Left lobe of liver (tissue), 2 donors: Measurements from ENCODE around the gene SYK. TPM values are rescaled to one million over a fixed set of nuclear protein-coding genes. Genes with fewer than 3 reads are reported as not detected.
"Not testable (repeated sequence)": the region's sequence is repeated elsewhere in the genome, so short reads cannot be mapped to it uniquely, and the experiment has no call there.

Source experiments
- ATAC-seq: fragments of 200-7000 bp; cut with Tn5 transposase; one replicate; pipeline ENCODE4 v1.9.1; 2020; ENCODE audit warnings: mild to moderate bottlenecking, moderate library complexity
- DNase-seq: peaks from one replicate; pipeline ENCODE4 v3.0.0-alpha.2; 2020; ENCODE audit warnings: low spot score
- total RNA-seq: library from RNA; stranded (reverse); gene quantifications from one replicate; pipeline ENCODE4 v1.2.1, GENCODE V29; 2021
- donor health status: DM: no; HTN: no; CAD: no; lungs with moderate emphysema.
- donor health status: DM: no; HTN: yes; CAD: no.

SYK gene
- total RNA-seq, 1 donor from 2014 or later = 3.2 TPM

DNA sequence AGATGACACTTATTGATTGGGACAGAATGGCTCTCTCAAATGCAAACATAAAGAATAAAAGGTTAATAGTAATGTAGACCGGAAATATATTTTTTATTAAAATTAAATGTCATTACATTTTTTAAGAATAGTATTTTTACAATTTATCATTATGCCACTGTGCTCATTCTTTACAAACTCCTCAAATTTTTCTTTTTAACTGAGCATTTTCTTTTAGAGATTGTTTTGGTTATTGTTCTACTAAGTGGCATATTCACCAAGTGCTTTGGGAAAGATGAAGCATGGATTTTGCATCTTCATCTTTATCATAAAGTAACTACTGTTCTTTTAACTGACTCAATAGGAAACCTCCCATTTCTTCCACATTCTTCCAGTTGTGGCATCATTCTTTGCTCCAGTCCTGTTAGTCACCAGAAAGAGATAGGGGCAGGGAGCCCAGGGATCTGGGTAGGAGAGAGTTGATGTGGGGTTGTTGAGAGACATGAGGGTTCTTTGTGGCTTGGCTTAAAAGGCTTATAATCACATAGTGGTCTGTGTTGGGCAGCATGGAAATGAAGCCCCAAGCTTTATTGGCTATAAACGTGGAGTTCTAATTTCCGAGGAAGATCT is 69.8 kb downstream of the SYK start:
- DNase-seq = no peak
- no peak for ATAC-seq

DNA sequence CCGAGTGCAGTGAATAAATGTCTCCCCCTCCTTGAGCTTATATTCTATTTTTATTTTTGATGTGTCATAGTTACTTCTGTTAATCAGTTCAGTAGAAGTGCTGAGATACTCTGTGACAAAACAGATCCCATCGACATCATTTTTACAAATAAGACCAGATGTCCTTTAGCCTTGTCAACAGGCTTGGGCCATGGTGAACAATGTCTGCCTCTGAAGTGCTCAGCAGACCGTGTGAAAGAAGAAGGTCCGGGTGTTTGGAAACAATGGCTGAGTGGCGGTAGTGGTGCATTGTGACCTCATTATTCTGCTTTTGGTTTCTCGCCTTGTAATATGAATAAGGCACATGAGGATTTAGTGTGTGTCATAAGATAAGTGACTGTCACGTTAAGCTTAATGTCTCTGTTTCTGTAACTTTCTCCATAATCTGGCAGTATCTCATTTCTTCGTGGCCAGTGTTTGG is 71.2 kb downstream of the SYK start:
- no peak for ATAC-seq
- no peak for DNase-seq

DNA sequence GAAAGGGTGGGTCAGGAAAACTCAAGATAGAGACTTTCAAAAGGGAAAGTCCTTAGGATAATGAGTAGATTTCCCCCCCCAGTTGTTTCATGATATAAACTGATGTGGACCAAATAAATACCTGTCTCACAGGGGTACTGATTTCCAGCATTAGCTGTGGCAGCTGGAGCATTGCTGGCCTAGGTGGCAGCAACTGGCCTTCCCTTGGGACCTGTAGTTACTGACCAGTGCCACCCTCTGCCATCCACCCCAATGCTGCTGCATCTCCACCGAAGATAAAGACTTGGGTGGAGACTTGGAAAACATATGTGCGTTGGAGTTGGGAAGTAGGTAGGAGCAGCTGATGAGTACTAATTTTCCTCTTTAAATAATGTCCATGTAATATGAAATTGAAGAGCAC is 71.8 kb downstream of the SYK start:
- ATAC-seq = no peak

DNA sequence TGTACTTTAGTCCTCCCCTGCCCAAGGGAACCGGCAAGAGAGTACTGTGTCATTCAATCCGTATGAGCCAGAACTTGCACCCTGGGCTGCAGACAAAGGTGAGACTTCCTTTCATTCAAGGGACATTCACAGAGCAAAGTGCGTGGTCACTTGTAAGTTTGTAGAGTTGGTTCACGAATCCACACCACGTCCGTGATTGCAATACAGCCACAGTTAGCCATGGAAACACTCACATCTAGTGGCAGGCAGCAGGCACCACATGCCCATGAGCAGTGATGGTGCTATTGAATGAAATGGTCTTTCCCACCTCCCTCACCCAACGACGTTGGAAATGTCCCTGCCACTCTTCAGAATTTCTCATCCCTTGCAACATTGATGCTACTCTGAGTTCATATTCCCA is 72.6 kb downstream of the SYK start:
- DNase-seq (no peak), ATAC-seq (no peak)

More for the DNA sequence above, 71.8 kb downstream of the SYK start:
- no peak for DNase-seq

DNA sequence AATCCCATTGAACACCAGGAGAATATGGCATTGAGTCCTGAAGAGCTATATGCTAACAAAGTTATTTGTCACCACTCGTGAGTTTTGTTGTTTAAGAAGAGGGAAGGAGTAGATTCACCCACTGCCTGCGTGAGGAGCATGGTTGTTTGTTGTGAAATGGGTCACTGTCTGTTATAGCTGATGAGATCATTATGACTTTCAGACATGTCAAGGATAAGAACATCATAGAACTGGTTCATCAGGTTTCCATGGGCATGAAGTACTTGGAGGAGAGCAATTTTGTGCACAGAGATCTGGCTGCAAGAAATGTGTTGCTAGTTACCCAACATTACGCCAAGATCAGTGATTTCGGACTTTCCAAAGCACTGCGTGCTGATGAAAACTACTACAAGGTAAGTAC is 76.9 kb downstream of the SYK start:
- ATAC-seq (no peak), DNase-seq (no peak)

DNA sequence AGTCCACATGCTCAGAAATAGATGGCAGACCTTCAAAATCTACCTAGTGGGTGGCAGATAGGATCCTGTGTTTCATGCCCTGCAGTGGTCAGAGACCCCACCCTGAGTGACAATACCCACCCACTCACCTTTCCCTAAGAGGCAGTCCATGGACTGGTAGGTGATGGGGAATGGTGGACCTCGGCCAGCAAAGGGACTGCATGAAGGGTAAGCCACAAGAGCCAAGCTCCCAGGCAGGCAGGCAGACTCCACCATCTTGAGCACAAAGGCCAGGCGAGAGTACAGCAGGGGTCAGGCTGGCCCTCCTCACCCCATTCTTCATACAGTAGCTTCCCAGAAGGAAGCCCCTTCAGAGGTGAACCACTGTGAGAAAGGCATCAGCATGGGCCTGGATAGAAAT is 78.4 kb downstream of the SYK start:
- ATAC-seq = no peak
- DNase-seq = no peak

DNA sequence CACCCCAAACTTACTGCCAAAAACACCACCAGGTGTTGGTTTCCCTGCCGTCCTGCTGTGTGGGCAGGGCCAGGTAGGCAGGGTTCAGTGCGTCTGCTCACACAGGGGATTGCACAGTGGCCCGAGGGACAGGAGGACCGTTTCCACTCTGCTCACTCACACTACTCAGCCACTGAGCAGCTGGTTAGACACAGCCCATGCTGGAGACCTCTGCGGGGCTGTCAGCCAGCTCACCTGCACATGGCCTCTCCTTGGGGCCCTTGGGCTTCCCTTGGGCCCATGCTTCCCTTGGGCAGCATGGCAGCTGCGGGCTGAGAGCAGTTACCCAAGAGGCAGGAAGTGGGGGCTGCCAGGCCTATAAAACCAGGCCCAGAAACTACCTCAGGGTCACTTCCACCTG is 79.0 kb downstream of the SYK start:
- ATAC-seq = no peak
- DNase-seq = no peak

DNA sequence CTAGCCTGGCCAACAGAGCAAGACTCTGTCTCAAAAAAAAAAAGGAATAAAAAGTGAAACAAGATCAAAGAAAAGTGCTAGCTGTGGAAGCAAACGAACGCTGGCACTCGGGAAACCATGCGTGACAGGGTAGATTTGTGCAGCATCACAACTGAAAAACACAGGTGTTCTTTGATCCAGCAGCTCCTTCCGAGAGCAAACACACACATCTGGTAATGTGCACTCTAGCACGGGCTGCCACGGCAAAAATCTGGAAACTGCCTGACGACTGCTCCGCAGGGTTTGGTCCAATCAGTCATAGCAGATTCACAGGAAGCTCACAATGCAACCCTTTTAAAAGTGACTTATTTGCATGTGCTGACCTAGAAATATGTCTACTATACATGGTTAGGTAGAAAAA is 80.0 kb downstream of the SYK start:
- no peak for ATAC-seq
- DNase-seq = no peak

DNA sequence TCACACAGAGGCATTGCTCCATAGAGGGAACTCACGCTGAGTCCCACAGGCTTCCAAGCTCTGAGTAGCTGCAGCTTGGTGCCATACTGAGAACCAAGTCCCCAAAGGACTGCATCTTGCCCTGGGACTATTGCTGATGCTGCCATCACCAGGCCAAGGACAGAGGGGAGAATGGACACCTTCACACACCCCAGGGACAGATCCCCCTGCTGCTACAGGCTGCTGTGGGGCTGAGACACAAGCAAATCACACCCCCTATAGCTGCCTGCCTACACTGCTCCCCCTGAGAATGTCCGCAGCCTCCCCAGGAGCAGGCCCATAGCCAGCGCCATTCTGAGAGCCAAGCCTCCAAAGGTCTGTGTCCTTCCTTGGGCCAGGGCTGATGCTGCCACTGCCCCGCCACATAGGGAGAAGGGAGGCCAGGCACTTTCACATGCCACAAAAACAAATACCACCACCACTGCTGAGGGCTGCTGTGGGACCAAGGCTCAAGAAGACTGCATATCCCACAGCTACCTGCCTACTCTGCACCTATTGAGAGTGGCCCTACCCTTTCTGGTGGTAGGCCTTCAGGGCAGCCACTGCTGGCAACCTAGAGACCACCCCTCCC is 81.5 kb downstream of the SYK start:
- DNase-seq (no peak), ATAC-seq (no peak)

DNA sequence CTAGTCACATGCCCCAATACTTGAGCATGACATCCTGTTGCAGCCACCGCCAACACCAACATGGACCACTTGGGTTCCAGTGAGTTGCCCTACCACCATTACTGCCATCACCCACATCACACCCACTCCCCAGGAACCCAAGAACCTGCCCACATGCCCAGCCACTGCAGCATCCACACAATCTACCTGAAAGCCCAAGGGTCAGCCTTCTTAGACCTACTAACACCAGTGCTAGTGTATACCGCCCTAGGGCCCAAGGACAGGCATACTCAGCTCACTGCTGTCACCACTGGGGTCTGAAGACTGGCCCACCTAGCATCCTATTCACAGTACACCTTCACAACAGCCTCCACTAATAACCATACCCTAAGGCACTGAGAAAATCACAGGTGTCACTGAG is 82.0 kb downstream of the SYK start:
- no peak for ATAC-seq

DNA sequence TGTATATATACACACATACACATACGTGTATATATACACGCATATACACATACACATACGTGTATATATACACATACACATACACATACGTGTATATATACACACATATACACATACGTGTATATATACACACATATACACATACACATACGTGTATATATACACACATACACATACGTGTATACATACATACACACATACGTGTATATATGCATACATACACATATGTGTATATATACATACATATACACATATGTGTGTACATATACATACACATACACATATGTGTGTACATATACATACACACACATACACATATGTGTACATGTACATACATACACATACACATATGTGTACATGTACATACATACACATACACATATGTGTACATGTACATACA is 82.6 kb downstream of the SYK start:
- DNase-seq = no peak
- ATAC-seq = no peak

More for the DNA sequence above, 82.0 kb downstream of the SYK start:
- DNase-seq = no peak

DNA sequence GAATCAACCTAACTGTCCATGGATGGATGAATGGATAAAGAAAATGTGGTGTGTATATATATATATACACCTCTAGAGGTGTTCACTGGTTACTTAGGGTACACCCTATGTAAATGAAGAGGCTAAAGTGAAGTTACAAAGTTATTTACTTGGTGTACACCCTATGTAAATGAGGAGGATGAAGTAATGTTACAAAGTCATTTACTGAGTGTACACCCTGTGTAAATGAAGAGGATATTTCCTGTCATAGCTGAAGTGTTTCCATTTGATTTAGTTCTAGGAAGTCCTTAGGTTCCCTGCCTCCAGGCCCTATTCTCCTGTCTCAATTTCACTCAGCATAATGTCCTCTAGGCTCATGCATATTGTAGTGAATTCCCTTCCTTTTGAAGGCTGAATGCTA is 85.2 kb downstream of the SYK start:
- ATAC-seq, DNase-seq: not testable (repeated sequence)

DNA sequence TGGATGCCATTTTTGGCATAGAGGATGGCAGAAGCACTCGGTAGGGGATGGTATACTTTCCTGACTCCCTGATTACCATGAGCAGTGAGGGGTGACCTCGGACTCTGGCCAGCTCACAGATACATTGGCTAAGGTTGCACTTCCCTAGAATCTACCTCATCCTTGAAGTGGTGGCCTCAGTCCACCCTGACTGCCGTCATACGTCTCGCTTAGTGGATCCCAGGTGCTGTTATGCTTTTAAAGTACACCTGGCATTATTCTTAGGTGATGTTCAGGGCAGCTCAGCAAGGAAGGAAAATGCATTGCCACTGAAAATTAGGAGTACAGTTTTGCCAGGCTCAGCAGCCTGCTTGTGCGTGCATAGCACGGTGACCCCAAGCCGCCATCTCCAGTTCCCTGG is 87.3 kb downstream of the SYK start:
- DNase-seq (no peak), ATAC-seq (no peak)

DNA sequence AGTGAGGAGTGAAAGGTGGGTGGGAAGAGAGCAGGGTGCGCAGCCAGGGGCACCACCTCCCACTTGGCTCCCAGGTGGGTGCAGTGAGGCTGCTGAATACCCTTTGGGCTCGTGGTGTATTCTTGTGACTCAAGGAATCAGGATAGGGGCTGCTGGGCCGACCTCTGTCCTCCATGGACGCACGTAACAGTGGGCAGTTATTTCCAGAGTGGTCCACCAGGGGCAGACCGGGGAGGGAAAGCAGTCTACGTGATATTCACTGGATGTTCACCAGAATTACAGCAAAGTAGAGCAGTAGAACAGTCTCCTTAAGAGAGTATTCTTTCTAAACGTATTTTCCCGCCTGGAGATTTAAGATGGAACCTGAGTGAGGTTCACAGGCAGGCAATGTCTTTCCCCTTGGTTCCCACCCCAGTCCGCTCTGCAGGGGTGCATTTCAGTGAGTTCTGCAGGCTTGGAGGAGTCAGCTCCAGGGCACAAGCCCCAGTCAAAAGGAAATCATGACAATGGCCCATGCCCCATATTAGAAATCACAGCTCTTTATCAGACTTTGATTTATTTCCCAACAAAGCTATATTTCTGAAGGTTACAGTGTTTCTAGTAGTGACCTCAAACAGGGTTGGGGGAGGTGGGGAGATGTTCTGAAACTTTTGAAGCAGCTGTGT is 88.7 kb downstream of the SYK start:
- DNase-seq (no peak), ATAC-seq (no peak)

DNA sequence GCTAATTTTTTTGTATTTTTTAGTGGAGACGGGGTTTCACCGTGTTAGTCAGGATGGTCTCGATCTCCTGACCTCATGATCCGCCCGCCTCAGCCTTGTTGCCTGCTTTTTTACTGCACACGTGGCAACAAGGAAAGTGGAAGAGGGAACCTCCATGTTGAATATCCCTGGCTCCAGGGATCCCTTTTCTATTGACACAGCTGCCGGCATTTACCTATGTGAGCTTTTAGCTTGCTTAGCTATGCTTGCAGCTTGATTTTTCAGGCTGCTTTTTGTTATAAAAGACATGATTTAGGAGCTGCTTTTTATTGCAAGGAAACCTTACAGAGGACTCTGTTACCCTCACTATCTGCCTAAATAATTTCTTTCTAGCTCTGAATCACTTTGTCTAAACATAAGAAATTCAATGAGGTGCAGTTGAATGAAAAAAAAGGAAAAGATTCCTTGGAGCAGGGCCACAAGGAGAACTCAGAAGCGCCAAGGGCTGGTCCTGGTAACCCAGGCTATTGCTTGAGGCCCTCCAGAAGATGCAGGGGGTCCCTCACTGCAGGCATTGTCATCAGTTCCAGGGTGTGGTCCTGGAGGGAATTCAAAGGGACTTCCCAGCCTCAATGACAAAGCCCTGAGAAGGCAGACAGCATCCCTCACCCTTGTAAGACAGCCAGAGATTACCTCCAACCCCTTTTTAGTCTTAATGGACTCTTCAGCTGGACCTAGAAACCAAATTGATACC is 89.9 kb downstream of the SYK start:
- ATAC-seq (no peak), DNase-seq (no peak)

DNA sequence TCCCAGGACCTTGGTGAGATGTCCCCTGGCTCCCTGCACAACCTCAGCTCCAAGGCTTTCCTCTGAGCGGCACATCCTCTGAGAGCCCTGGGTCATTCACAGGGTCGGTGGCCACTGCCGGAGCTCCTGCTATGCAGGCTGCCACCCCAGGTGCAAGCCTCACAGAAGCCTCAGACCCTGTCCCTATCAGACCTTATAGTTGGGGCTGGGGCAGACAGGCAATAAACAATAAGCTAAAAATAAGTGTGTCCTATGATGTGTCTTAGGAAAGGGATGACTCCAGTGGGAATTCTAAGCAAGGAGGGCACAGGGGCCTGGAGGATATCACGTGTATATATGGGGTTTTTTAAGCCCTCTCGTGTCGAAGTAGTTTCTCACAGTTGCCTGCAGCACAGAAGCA is 91.3 kb downstream of the SYK start:
- DNase-seq (no peak), ATAC-seq (no peak)

DNA sequence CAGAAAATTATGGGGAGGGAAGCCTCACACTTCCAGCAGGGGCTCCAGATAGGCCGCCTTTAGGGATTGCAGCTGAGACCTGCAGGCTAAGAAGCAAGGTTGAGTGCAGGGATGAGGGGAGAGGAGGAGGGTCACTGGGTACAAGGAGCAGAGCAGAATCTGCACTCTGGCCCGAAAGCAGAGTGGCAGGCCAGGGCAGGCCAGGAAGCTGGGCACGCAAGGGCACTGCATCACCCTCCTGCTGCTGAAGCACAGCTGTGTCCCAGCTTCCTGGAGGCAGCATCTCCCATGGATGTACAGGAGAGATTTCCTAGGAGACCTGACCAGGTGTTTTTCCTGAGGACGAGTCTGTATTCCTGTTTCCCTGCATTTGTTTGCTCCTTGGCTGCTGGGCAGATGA is 92.1 kb downstream of the SYK start:
- DNase-seq (no peak), ATAC-seq (no peak)

DNA sequence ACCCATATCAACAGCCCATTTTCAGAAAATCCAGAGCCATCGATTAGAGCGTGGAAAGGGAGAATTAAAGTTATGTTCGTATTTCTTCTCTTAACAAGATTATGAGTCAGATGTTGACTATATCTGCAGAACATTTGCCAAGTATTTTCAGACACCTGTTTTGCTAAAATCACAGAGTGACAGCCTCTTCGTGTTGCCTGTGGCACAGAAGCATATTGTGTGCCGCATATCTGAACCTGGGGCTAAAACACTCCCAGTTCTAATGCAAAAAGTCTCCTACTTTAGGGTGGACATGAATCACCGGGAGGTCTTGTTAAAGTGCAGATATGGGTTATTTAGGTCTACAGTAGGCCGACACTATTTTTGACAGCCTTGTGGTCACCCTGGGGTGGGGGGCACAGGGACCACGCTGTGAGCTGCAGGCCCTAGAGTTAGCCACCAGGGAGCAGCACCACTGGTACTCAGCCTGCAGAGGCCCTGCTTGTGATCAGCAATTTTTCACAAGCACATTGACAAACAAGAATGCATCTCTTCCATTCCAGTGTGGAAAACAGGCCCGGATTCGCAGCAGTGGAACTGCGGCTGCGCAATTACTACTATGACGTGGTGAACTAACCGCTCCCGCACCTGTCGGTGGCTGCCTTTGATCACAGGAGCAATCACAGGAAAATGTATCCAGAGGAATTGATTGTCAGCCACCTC is 93.5 kb downstream of the SYK start:
- no peak for DNase-seq
- peak; percentile 42 for ATAC-seq

DNA sequence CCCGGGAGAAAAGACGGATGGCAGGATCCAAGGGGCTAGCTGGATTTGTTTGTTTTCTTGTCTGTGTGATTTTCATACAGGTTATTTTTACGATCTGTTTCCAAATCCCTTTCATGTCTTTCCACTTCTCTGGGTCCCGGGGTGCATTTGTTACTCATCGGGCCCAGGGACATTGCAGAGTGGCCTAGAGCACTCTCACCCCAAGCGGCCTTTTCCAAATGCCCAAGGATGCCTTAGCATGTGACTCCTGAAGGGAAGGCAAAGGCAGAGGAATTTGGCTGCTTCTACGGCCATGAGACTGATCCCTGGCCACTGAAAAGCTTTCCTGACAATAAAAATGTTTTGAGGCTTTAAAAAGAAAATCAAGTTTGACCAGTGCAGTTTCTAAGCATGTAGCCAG is 94.2 kb downstream of the SYK start:
- no peak for ATAC-seq
- no peak for DNase-seq

DNA sequence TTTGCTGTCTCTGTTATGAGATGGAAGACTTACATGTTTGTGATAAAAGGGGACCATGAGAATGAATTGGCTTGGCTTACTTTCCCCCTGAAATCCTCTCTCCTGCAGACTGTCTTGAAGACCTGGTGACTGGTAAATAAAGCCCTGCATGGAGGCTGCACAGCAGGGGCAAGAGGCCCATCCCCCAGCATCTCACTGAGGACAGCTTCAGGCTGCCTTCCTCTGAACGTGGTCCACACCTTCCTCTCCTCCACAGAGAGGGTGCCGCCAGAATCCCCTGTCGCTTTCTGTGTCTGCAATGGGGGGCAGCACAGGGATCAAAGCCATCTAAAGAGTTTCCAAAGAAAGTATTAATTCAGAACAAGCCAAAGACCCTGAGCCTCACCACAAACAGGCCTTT is 94.6 kb downstream of the SYK start:
- ATAC-seq = no peak
- no peak for DNase-seq

DNA sequence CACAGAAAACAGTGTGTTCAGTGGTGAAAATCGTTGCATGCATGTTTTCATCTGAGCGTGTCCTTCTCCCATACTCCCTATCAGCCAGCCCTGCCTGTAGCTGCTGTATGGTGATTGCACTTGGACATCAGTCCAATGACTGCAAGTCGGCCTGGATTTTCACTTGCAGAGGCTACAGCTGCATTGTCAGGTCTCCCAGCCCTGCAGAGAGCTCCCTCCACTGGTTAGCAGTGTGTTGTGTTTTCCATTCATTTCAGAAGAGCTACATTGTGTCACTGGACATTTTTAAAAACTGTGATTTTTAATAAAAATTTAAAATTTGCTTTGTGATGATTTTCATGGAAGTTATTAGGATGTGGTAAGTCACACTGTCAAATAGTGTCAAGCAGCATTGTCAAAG is 96.6 kb downstream of the SYK start:
- DNase-seq (no peak), ATAC-seq (no peak)
